Keratinocyte (primary cell): ENCODE results near the gene TMEM233. TPM values are rescaled to one million over a fixed set of nuclear protein-coding genes. Genes with fewer than 3 reads are reported as not detected.

Experiments
- DNase-seq: peaks from one replicate; pipeline ENCODE4 v3.0.0-alpha.2; 2011; ENCODE audit warnings: low read depth, missing footprints, low spot score
- FAIRE-seq: peaks from 2 replicates; lab custom pipeline; 2011; peaks lifted over from hg19 to GRCh38; lab: Jason Lieb, UNC
- H2AFZ ChIP-seq: 2 replicates; pipeline ENCODE4 v1.6.0; 2012; ENCODE audit warnings: low read length, control low read depth, inconsistent platforms; ENCODE audit not compliant: control insufficient read depth
- H3K27ac ChIP-seq: 2 replicates; pipeline ENCODE4 v1.5.1; 2011; ENCODE audit warnings: low read length; ENCODE audit not compliant: control insufficient read depth, insufficient read depth
- H3K27me3 ChIP-seq: 3 replicates; pipeline ENCODE4 v1.6.0; 2011; ENCODE audit warnings: low read length; ENCODE audit not compliant: control insufficient read depth, insufficient read depth; ENCODE audit errors: extremely low read depth
- H3K36me3 ChIP-seq, 2 experiments: 2 replicates in 1 of 2; 3 replicates in 1 of 2; pipeline ENCODE4 v1.5.1; 2011; ENCODE audit warnings: low read length in 2 of 2, mild to moderate bottlenecking in 1 of 2; ENCODE audit not compliant: control insufficient read depth in 2 of 2, insufficient read depth in 2 of 2; ENCODE audit errors: extremely low read depth in 1 of 2
- H3K4me1 ChIP-seq: 3 replicates; pipeline ENCODE4 v1.5.1; 2011; ENCODE audit warnings: low read length; ENCODE audit not compliant: control insufficient read depth, insufficient read depth; ENCODE audit errors: extremely low read depth
- H3K4me2 ChIP-seq: 3 replicates; pipeline ENCODE4 v1.6.0; 2011; ENCODE audit warnings: low read depth, low read length; ENCODE audit not compliant: control insufficient read depth, insufficient read depth; ENCODE audit errors: extremely low read depth
- H3K4me3 ChIP-seq, 3 experiments: fragments of 200-600 bp in 1 of 3; sonication (generic) in 1 of 3; 2 replicates in 2 of 3; 3 replicates in 1 of 3; pipeline ENCODE4 v1.5.1; 2011 to 2016; ENCODE audit warnings: low read length in 3 of 3, mild to moderate bottlenecking in 3 of 3, control low read depth in 2 of 3, inconsistent platforms in 1 of 3, low read depth in 1 of 3, mixed read lengths in 1 of 3, mixed run types in 1 of 3, moderate library complexity in 1 of 3; ENCODE audit not compliant: control insufficient read depth in 2 of 3, insufficient read depth in 2 of 3; ENCODE audit errors: extremely low read depth in 1 of 3
- H3K79me2 ChIP-seq: 2 replicates; pipeline ENCODE4 v1.6.0; 2012; ENCODE audit warnings: low read length; ENCODE audit not compliant: control insufficient read depth, insufficient read depth
- H3K9ac ChIP-seq: 3 replicates; pipeline ENCODE4 v1.6.0; 2011; ENCODE audit warnings: low read length; ENCODE audit not compliant: control insufficient read depth, insufficient read depth; ENCODE audit errors: extremely low read depth
- H3K9me1 ChIP-seq: 3 replicates; pipeline ENCODE4 v1.6.0; 2011; ENCODE audit warnings: low read length; ENCODE audit not compliant: control insufficient read depth, insufficient read depth; ENCODE audit errors: extremely low read depth
- H3K9me3 ChIP-seq: 2 replicates; pipeline ENCODE4 v1.5.1; 2012; ENCODE audit warnings: low read depth, low read length; ENCODE audit not compliant: control insufficient read depth
- H4K20me1 ChIP-seq: 3 replicates; pipeline ENCODE4 v1.6.0; 2011; ENCODE audit warnings: low read length; ENCODE audit not compliant: control insufficient read depth, insufficient read depth; ENCODE audit errors: extremely low read depth
- CTCF ChIP-seq, 3 experiments: IDR thresholded peaks in 1 of 3; conservative IDR thresholded peaks in 1 of 3; optimal IDR thresholded peaks in 1 of 3; 2 replicates in 2 of 3; 3 replicates in 1 of 3; pipeline versions ENCODE3 to v1.5.1; 2011; ENCODE audit warnings: low read length in 3 of 3, mild to moderate bottlenecking in 3 of 3, moderate library complexity in 2 of 3, control low read depth in 1 of 3, inconsistent platforms in 1 of 3; ENCODE audit not compliant: insufficient read depth in 2 of 3; ENCODE audit errors: extremely low read depth in 1 of 3
- EZH2 ChIP-seq: IDR thresholded peaks from one replicate; pipeline ENCODE4 v1.6.1; 2012; ENCODE audit warnings: inconsistent platforms, mild to moderate bottlenecking, low read length, moderate library complexity
- dilution Hi-C: fragments of 300-500 bp; cut with MboI; formaldehyde crosslinking; loops from one replicate; pipeline ENCODE4 v1.7.0; 2020; ENCODE audit warnings: low sequenced_read_pairs; ENCODE audit not compliant: extremely low pct_ligation_motif_present
- polyA plus RNA-seq, 5 experiments: library from polyadenylated mRNA; depleted of rRNA in 3 of 5; stranded (reverse) in 3 of 5; stranded (forward) in 1 of 5; unstranded in 1 of 5; fragments of >200 nt; gene quantifications; 1 replicate in 1 of 5; 2 replicates in 3 of 5; 3 replicates in 1 of 5; pipeline versions ENCODE4 v1.2.1 to v1.2.3, GENCODE V29; 2011 to 2012; ENCODE audit warnings: missing spikeins in 2 of 5, low read depth in 1 of 5, low replicate concordance in 1 of 5

TMEM233 gene
- polyA plus RNA-seq, 1 donor (not counting 4 experiments of a cell fraction or from before 2014, with no cell fraction given): not detected

GRCh38 chr12:119678459-119678858 lies 84.9 kb downstream of the TMEM233 start:
- no peak for FAIRE-seq
- TF ChIP-seq EZH2 (no peak), CTCF (optimal IDR thresholded peaks at IDR 0.05 in 1 of 3, IDR thresholded peaks at IDR 0.05 in 1 of 3, conservative IDR thresholded peaks at IDR 0.05 in 1 of 3; ENCODE audit: extremely low read depth in 1 of 3, insufficient read depth in 2 of 3, low read length in 3 of 3) (no peak)

DNA sequence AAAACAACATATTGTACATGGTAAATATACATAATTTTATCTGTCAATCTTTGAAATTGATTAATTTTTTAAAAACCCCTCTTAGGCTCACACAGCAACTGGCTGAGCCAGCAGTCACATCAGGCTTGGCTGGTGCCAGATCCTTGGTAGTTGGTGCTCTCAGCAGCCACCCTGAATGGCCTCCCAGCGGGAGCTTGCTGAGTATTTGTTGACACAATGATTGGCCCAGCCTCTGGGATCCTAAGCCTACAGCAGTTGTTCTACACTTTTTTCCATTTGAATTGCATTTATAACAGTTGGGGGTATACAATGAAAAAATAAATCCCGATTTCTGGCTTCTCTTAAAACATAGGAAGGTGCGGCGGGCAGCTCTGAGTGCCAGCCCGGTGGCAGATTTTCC lies 85.5 kb downstream of the TMEM233 start:
- TF ChIP-seq CTCF (optimal IDR thresholded peaks at IDR 0.05 in 1 of 3, IDR thresholded peaks at IDR 0.05 in 1 of 3, conservative IDR thresholded peaks at IDR 0.05 in 1 of 3; ENCODE audit: extremely low read depth in 1 of 3, insufficient read depth in 2 of 3, low read length in 3 of 3) (no peak), EZH2 (no peak)
- H3K9me1 ChIP-seq: no peaks in the 10 kb centered on the region
- H3K27me3 ChIP-seq: no peaks in the 10 kb centered on the region
- no peak overlapping the region for H3K4me2 ChIP-seq
- no peak overlapping the region for H3K4me3 ChIP-seq
- H3K36me3 ChIP-seq: peaks cover 37 to 46% of the 10 kb centered on the region in 2 experiments
- H3K27ac ChIP-seq: no peak overlapping the region
- no peak for DNase-seq
- H3K79me2 ChIP-seq: no peaks in the 10 kb centered on the region
- H3K9me3 ChIP-seq: no peaks in the 10 kb centered on the region
- H4K20me1 ChIP-seq: no peaks in the 10 kb centered on the region
- no peak overlapping the region for H3K9ac ChIP-seq
- H3K4me1 ChIP-seq: no peaks in the 10 kb centered on the region
- dilution Hi-C loops: no loop called here
- no peak overlapping the region for H2AFZ ChIP-seq
- no peak for FAIRE-seq

More at GRCh38 chr12:119678459-119678858, 84.9 kb downstream of the TMEM233 start:
- no peaks in the 10 kb centered on the region for H3K9me3 ChIP-seq
- no peak for DNase-seq
- no peak overlapping the region for H3K27ac ChIP-seq
- no peaks in the 10 kb centered on the region for H3K27me3 ChIP-seq
- no peak overlapping the region for H3K9ac ChIP-seq
- H3K4me3 ChIP-seq: no peak overlapping the region
- H3K9me1 ChIP-seq: no peaks in the 10 kb centered on the region
- no peak overlapping the region for H3K4me2 ChIP-seq
- no peak overlapping the region for H2AFZ ChIP-seq
- H4K20me1 ChIP-seq: no peaks in the 10 kb centered on the region
- dilution Hi-C loops: no loop called here
- H3K79me2 ChIP-seq: no peaks in the 10 kb centered on the region
- H3K4me1 ChIP-seq: no peaks in the 10 kb centered on the region
- H3K36me3 ChIP-seq: peaks cover 43 to 52% of the 10 kb centered on the region in 2 experiments
